SK-N-SH (cell line): ENCODE data around the gene MBD3. TPM values are rescaled to one million over a fixed set of nuclear protein-coding genes. Genes with fewer than 3 reads are reported as not detected.

Experiments used
- CTCF ChIA-PET: fragments of 300-600, 350-600 bp; formaldehyde crosslinking; extraction: SDS; loops from one replicate; lab custom pipeline; 2021; lab: Yijun Ruan, JAX
- POLR2A ChIA-PET: fragments of 350-600 bp; sonication (Branson Sonifier 250); formaldehyde crosslinking; extraction: SDS; loops from one replicate; lab custom pipeline; 2020; ENCODE audit warnings: antibody characterized with exemption, inconsistent platforms; lab: Yijun Ruan, JAX
- DNase-seq: peaks from one replicate; pipeline ENCODE4 v3.0.0; 2012
- H2AFZ ChIP-seq: fragments of 200-600 bp; sonication (generic); 2 replicates; pipeline ENCODE4 v1.8.1; 2016; ENCODE audit warnings: antibody characterized with exemption, mild to moderate bottlenecking, low read depth
- H3F3A ChIP-seq: fragments of 200-600 bp; sonication (generic); replicated peaks from 2 replicates; pipeline ENCODE3; 2016; ENCODE audit warnings: antibody characterized with exemption, mild to moderate bottlenecking; ENCODE audit not compliant: insufficient read depth
- H3K27ac ChIP-seq, 2 experiments: fragments of 200-500 bp in 1 of 2; fragments of 200-600 bp in 1 of 2; sonication (Bioruptor generic) in 1 of 2; sonication (generic), shearing (Covaris generic) in 1 of 2; 2 replicates each; pipeline versions ENCODE4 v1.5.1 to v1.6.1; 2014 to 2016; ENCODE audit warnings: low read depth in 2 of 2, inconsistent platforms in 1 of 2, low read length in 1 of 2, mild to moderate bottlenecking in 1 of 2, mixed read lengths in 1 of 2
- H3K27me3 ChIP-seq: fragments of 200-600 bp; sonication (generic), shearing (Covaris generic); 2 replicates; pipeline ENCODE4 v1.6.1; 2016; ENCODE audit warnings: mixed run types; ENCODE audit not compliant: insufficient read depth
- H3K36me3 ChIP-seq, 2 experiments: fragments of 200-500 bp in 1 of 2; fragments of 200-600 bp in 1 of 2; sonication (Bioruptor generic) in 1 of 2; sonication (generic) in 1 of 2; replicated peaks in 1 of 2; 2 replicates each; pipeline versions ENCODE3 to v1.5.1; 2014 to 2016; ENCODE audit warnings: low read length in 1 of 2, mild to moderate bottlenecking in 1 of 2; ENCODE audit not compliant: insufficient read depth in 2 of 2, control insufficient read depth in 1 of 2
- H3K4me1 ChIP-seq, 2 experiments: fragments of 200-500 bp in 1 of 2; fragments of 200-600 bp in 1 of 2; sonication (Bioruptor generic) in 1 of 2; sonication (generic), shearing (Covaris generic) in 1 of 2; 2 replicates each; pipeline versions ENCODE4 v1.5.1 to v1.6.1; 2014 to 2016; ENCODE audit warnings: low read depth in 1 of 2, low read length in 1 of 2, mixed run types in 1 of 2; ENCODE audit not compliant: insufficient read depth in 2 of 2, control insufficient read depth in 1 of 2
- H3K4me2 ChIP-seq: fragments of 200-600 bp; sonication (generic), shearing (Covaris generic); 2 replicates; pipeline ENCODE4 v1.6.1; 2017; ENCODE audit warnings: mixed run types
- H3K4me3 ChIP-seq, 2 experiments: fragments of 200-500 bp in 1 of 2; fragments of 200-600 bp in 1 of 2; sonication (Bioruptor generic) in 1 of 2; sonication (generic), shearing (Covaris generic) in 1 of 2; 2 replicates each; pipeline versions ENCODE4 v1.5.1 to v1.8.1; 2014 to 2016; ENCODE audit warnings: low read depth in 2 of 2, inconsistent platforms in 1 of 2, low read length in 1 of 2, mild to moderate bottlenecking in 1 of 2, mixed read lengths in 1 of 2, moderate library complexity in 1 of 2
- H3K79me2 ChIP-seq: fragments of 200-600 bp; sonication (generic); 2 replicates; pipeline ENCODE4 v1.8.1; 2017; ENCODE audit warnings: mild to moderate bottlenecking; ENCODE audit not compliant: insufficient read depth
- H3K9ac ChIP-seq: fragments of 200-600 bp; sonication (generic); 2 replicates; pipeline ENCODE4 v1.6.1; 2017; ENCODE audit warnings: mixed run types
- H3K9me2 ChIP-seq: fragments of 200-600 bp; sonication (generic); 2 replicates; pipeline ENCODE4 v1.6.1; 2017; ENCODE audit warnings: mixed run types
- H3K9me3 ChIP-seq: fragments of 200-600 bp; sonication (generic); 2 replicates; pipeline ENCODE4 v1.6.1; 2017; ENCODE audit warnings: mixed run types, mild to moderate bottlenecking, moderate library complexity
- H4K20me1 ChIP-seq: fragments of 200-600 bp; sonication (generic); 2 replicates; pipeline ENCODE4 v1.6.1; 2017; ENCODE audit warnings: mild to moderate bottlenecking, mixed run types; ENCODE audit not compliant: insufficient read depth
- CHD2 ChIP-seq: fragments of 150-350 bp; IDR thresholded peaks from 2 replicates; pipeline ENCODE4 v1.6.1; 2018; ENCODE audit warnings: low read length; ENCODE audit not compliant: partially characterized antibody
- EZH2phosphoT487 ChIP-seq: fragments of 200-600 bp; sonication (generic); IDR thresholded peaks from 2 replicates; pipeline ENCODE4 v1.6.1; 2017; ENCODE audit warnings: low read depth, mixed run types, mild to moderate bottlenecking, antibody characterized with exemption, moderate library complexity, borderline replicate concordance
- FOXJ3 ChIP-seq: sonication (generic); formaldehyde crosslinking; IDR thresholded peaks from 2 replicates; pipeline ENCODE4 v1.5.1; 2020; ENCODE audit warnings: mild to moderate bottlenecking, missing genetic modification reagents
- FOXM1 ChIP-seq: IDR thresholded peaks from 2 replicates; pipeline ENCODE4 v1.4.0; 2012; ENCODE audit warnings: low read depth, mild to moderate bottlenecking
- RFX5 ChIP-seq: IDR thresholded peaks from 2 replicates; pipeline ENCODE4 v1.6.1; 2012; ENCODE audit warnings: mild to moderate bottlenecking, improper control_type of control experiment, low read length
- RXRA ChIP-seq: IDR thresholded peaks from 2 replicates; pipeline ENCODE4 v1.4.0; 2012; ENCODE audit warnings: low read depth, mild to moderate bottlenecking, borderline replicate concordance
- SIN3A ChIP-seq: IDR thresholded peaks from 2 replicates; pipeline ENCODE4 v1.6.1; 2012; ENCODE audit warnings: low read depth, mild to moderate bottlenecking, low read length, moderate library complexity, borderline replicate concordance
- TCF12 ChIP-seq: IDR thresholded peaks from 2 replicates; pipeline ENCODE4 v1.4.0; 2012
- TEAD4 ChIP-seq: IDR thresholded peaks from 2 replicates; pipeline ENCODE4 v1.4.0; 2012; ENCODE audit warnings: mild to moderate bottlenecking, borderline replicate concordance; ENCODE audit not compliant: insufficient read depth
- YY1 ChIP-seq: IDR thresholded peaks from 2 replicates; pipeline ENCODE4 v1.4.0; 2012; ENCODE audit warnings: low read depth, mild to moderate bottlenecking
- WGBS: methylation state at CpG from one replicate; pipeline ENCODE4 v1.1.6; 2017; ENCODE audit warnings: low lambda C conversion rate; 5-methylcytosine and 5-hydroxymethylcytosine counted together
- polyA plus RNA-seq, 3 experiments: library from polyadenylated mRNA; depleted of rRNA; stranded (reverse); fragments of >200 nt; gene quantifications; 2 replicates each; pipeline ENCODE4 v1.2.3, GENCODE V29; 2012
- TF ChIP-seq, protein P1 (sequence below): IDR thresholded peaks from 2 replicates; pipeline ENCODE4 v1.4.0; 2012; ENCODE audit warnings: low read depth
- TF ChIP-seq, protein P2 (sequence below): fragments of 150-350 bp; IDR thresholded peaks from 2 replicates; pipeline ENCODE4 v1.6.1; 2017; ENCODE audit warnings: antibody characterized with exemption, low read length, low read depth, borderline replicate concordance
- TF ChIP-seq, protein P3 (sequence below): fragments of 200-600 bp; sonication (generic); IDR thresholded peaks from 2 replicates; pipeline ENCODE4 v1.6.1; 2017; ENCODE audit warnings: antibody characterized with exemption, mild to moderate bottlenecking, moderate library complexity
- TF ChIP-seq, protein P4 (sequence below): IDR thresholded peaks from 2 replicates; pipeline ENCODE4 v1.6.1; 2012; ENCODE audit warnings: mild to moderate bottlenecking, low read depth, low read length, moderate library complexity
- TF ChIP-seq, protein P5 (sequence below): IDR thresholded peaks from 2 replicates; pipeline ENCODE4; 2012
- TF ChIP-seq, protein P6 (sequence below): IDR thresholded peaks from 2 replicates; pipeline ENCODE4 v1.4.0; 2012; ENCODE audit warnings: low read depth, borderline replicate concordance

MBD3 gene
- polyA plus RNA-seq, 1 of the 3 experiments (the other 2 are of a cell fraction): 96.5 TPM

DNA sequence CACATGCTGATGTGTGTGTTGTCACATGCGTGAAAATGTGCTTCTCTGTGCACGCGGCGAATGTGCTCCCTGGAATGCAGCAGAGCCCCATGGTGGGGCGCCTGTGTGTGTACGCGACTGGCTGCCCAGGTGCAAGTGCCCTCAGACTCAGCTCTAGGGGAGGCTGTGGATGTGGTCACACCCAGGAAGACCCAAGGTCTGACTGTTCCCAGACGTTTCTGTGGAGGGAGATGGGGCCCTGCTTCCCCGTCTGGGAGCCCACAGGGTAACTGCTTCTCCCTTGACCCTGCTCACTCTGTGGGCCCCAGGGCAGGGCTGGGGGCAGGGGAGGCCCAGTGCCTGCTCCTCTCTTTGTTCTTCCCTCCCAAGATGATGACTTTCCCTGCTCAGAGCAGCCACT is 20.5 kb upstream of the MBD3 start:
- ChIA-PET CTCF (interaction anchor here (1.5 to 1.6 kb wide), 2 partner anchors 11 to 67 kb away, joined by 5 read pairs; no protein-coding TSS in a partner anchor), POLR2A (interaction anchor here (0.7 to 1.0 kb wide), 2 partner anchors 9 to 15 kb away, joined by 3 read pairs; no protein-coding TSS in a partner anchor)
- Histone ChIP-seq H3F3A (peaks cover 7% of the 10 kb centered on the region), H3K4me1 (no peaks in the 10 kb centered on the region; a peak in 1 of 4 replicates), H4K20me1 (peaks cover 10% of the 10 kb centered on the region; the same call in 1 of the 2 replicates), H3K9me2 (no peaks in the 10 kb centered on the region), H3K9me3 (no peaks in the 10 kb centered on the region), H3K79me2 (no peaks in the 10 kb centered on the region), H2AFZ (no peak overlapping the region), H3K9ac (no peak overlapping the region), H3K36me3 (peaks cover 3 to 69% of the 10 kb centered on the region in 2 experiments), H3K27me3 (no peaks in the 10 kb centered on the region), H3K4me2 (no peak overlapping the region), H3K27ac (no peak overlapping the region), H3K4me3 (no peak overlapping the region)
- no peak for TF ChIP-seq CHD2
- no peak for DNase-seq
- WGBS: 84% methylated on average over 8 of the region's 9 CpGs

DNA sequence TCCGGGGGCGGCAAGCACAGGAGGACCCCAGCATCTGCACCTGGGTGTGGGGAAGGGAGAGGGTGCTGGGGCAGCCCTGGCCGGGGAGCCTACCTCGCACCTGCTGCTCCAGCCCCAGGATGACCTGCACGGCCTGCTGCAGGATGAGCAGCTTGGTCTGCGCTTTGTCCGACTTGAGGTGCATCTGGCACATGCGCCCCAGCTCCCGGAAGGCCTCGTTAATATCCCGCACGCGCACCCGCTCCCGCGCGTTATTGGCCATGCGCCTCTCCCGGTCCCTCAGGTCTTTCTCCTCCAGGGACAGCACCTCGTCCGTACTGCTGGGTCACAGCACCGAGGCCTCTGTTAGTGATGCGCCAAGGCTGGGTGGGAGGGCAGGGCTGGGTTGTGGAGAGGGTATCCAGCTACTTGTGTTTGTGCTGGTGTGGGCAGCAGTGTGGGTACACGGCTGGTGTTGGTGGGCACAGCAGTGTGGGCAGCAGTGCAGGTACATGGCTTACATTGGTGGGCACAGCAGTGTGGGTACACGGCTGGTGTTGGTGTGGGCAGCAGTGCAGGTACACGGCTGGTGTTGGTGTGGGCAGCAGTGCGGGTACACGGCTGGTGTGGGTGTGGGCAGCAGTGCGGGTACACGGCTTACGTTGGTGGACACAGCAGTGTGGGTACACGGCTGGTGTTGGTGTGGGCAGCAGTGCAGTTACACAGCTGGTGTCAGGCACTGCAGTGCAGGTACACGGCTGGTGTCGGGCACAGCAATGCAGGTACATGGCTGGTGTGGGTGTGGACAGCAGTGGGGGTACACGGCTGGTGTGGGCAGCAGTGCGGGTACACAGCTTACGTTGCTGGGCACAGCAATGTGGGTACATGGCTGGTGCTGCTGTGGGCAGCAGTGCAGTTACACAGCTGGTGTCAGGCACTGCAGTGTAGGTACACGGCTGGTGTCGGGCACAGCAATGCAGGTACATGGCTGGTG is 19.7 kb upstream of the MBD3 start:
- Histone ChIP-seq H3K4me1 (no peaks in the 10 kb centered on the region; a peak in 1 of 4 replicates), H3K36me3 (peaks cover 3 to 64% of the 10 kb centered on the region in 2 experiments), H2AFZ (no peak overlapping the region), H3K27ac (no peak overlapping the region), H3K27me3 (no peaks in the 10 kb centered on the region), H3K9ac (no peak overlapping the region), H3K4me3 (no peak overlapping the region), H3K4me2 (no peak overlapping the region), H4K20me1 (peaks cover 3% of the 10 kb centered on the region; the same call in 1 of the 2 replicates), H3F3A (peaks cover 9% of the 10 kb centered on the region), H3K9me3 (no peaks in the 10 kb centered on the region), H3K79me2 (no peaks in the 10 kb centered on the region), H3K9me2 (no peaks in the 10 kb centered on the region)
- no peak for DNase-seq
- POLR2A ChIA-PET: no interaction called here
- CTCF ChIA-PET: interaction anchor here (1.5 kb wide), 1 partner anchor 12 kb away, joined by 5 read pairs; no protein-coding TSS in a partner anchor
- WGBS: 95% methylated on average over 38 of the region's 39 CpGs
- TF ChIP-seq RFX5: no peak
- TF ChIP-seq, protein P1, sequence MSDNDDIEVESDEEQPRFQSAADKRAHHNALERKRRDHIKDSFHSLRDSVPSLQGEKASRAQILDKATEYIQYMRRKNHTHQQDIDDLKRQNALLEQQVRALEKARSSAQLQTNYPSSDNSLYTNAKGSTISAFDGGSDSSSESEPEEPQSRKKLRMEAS: no peak
- TF ChIP-seq, protein P2, sequence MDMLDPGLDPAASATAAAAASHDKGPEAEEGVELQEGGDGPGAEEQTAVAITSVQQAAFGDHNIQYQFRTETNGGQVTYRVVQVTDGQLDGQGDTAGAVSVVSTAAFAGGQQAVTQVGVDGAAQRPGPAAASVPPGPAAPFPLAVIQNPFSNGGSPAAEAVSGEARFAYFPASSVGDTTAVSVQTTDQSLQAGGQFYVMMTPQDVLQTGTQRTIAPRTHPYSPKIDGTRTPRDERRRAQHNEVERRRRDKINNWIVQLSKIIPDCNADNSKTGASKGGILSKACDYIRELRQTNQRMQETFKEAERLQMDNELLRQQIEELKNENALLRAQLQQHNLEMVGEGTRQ: no peak
- TF ChIP-seq, protein P3, sequence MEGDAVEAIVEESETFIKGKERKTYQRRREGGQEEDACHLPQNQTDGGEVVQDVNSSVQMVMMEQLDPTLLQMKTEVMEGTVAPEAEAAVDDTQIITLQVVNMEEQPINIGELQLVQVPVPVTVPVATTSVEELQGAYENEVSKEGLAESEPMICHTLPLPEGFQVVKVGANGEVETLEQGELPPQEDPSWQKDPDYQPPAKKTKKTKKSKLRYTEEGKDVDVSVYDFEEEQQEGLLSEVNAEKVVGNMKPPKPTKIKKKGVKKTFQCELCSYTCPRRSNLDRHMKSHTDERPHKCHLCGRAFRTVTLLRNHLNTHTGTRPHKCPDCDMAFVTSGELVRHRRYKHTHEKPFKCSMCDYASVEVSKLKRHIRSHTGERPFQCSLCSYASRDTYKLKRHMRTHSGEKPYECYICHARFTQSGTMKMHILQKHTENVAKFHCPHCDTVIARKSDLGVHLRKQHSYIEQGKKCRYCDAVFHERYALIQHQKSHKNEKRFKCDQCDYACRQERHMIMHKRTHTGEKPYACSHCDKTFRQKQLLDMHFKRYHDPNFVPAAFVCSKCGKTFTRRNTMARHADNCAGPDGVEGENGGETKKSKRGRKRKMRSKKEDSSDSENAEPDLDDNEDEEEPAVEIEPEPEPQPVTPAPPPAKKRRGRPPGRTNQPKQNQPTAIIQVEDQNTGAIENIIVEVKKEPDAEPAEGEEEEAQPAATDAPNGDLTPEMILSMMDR: no peak
- no peak for TF ChIP-seq FOXM1
- TF ChIP-seq RXRA: no peak
- TF ChIP-seq, protein P4, sequence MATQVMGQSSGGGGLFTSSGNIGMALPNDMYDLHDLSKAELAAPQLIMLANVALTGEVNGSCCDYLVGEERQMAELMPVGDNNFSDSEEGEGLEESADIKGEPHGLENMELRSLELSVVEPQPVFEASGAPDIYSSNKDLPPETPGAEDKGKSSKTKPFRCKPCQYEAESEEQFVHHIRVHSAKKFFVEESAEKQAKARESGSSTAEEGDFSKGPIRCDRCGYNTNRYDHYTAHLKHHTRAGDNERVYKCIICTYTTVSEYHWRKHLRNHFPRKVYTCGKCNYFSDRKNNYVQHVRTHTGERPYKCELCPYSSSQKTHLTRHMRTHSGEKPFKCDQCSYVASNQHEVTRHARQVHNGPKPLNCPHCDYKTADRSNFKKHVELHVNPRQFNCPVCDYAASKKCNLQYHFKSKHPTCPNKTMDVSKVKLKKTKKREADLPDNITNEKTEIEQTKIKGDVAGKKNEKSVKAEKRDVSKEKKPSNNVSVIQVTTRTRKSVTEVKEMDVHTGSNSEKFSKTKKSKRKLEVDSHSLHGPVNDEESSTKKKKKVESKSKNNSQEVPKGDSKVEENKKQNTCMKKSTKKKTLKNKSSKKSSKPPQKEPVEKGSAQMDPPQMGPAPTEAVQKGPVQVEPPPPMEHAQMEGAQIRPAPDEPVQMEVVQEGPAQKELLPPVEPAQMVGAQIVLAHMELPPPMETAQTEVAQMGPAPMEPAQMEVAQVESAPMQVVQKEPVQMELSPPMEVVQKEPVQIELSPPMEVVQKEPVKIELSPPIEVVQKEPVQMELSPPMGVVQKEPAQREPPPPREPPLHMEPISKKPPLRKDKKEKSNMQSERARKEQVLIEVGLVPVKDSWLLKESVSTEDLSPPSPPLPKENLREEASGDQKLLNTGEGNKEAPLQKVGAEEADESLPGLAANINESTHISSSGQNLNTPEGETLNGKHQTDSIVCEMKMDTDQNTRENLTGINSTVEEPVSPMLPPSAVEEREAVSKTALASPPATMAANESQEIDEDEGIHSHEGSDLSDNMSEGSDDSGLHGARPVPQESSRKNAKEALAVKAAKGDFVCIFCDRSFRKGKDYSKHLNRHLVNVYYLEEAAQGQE: no peak
- TF ChIP-seq TEAD4: no peak
- TF ChIP-seq, protein P5, sequence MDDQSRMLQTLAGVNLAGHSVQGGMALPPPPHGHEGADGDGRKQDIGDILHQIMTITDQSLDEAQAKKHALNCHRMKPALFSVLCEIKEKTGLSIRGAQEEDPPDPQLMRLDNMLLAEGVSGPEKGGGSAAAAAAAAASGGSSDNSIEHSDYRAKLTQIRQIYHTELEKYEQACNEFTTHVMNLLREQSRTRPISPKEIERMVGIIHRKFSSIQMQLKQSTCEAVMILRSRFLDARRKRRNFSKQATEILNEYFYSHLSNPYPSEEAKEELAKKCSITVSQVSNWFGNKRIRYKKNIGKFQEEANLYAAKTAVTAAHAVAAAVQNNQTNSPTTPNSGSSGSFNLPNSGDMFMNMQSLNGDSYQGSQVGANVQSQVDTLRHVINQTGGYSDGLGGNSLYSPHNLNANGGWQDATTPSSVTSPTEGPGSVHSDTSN: no peak
- TF ChIP-seq SIN3A: no peak
- TF ChIP-seq TCF12: no peak
- TF ChIP-seq, protein P6, sequence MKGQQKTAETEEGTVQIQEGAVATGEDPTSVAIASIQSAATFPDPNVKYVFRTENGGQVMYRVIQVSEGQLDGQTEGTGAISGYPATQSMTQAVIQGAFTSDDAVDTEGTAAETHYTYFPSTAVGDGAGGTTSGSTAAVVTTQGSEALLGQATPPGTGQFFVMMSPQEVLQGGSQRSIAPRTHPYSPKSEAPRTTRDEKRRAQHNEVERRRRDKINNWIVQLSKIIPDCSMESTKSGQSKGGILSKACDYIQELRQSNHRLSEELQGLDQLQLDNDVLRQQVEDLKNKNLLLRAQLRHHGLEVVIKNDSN: no peak
- TF ChIP-seq EZH2phosphoT487: no peak
- TF ChIP-seq YY1: no peak
- TF ChIP-seq FOXJ3 (CRISPR knock-in tag): no peak
